GM12878 (cell line): ENCODE measurements around the gene CACNA2D3. TPM values are rescaled to one million over a fixed set of nuclear protein-coding genes. Genes with fewer than 3 reads are reported as not detected.

Source experiments
- ATAC-seq: fragments of 200-7000 bp; cut with Tn5 transposase; 3 replicates; pipeline ENCODE4 v1.9.1; 2020; ENCODE audit warnings: mild to moderate bottlenecking, moderate library complexity
- BruUV-seq: library from RNA; stranded (reverse); fragments of 400-500 nt; replicated peaks from 2 replicates; lab custom pipeline; 2021; lab: Mats Ljungman, UMichigan
- CTCF ChIA-PET: fragments of 300-600 bp; sonication (Branson Sonifier 250); formaldehyde crosslinking; extraction: SDS; loops from one replicate; lab custom pipeline; 2021; ENCODE audit warnings: inconsistent platforms; lab: Yijun Ruan, JAX
- POLR2A ChIA-PET: fragments of 350-600 bp; formaldehyde crosslinking; extraction: SDS; loops from one replicate; lab custom pipeline; 2021; ENCODE audit warnings: inconsistent platforms; lab: Charles Lee
- RAD21 ChIA-PET: fragments of 300-600 bp; sonication (Branson Sonifier 250); formaldehyde crosslinking; loops from one replicate; lab custom pipeline; 2023; ENCODE audit warnings: antibody characterized with exemption; ENCODE audit not compliant: unreplicated experiment; lab: Charles Lee
- SMC1A ChIA-PET: fragments of 300-600 bp; sonication (Branson Sonifier 250); formaldehyde crosslinking; loops from one replicate; lab custom pipeline; 2023; ENCODE audit not compliant: unreplicated experiment, uncharacterized antibody; lab: Charles Lee
- DNase-seq: peaks from one replicate; pipeline ENCODE4 v3.0.0-alpha.2; 2011; ENCODE audit warnings: low read depth, low spot score
- FAIRE-seq: peaks from 3 replicates; lab custom pipeline; 2011; peaks lifted over from hg19 to GRCh38; lab: Jason Lieb, UNC
- H2AFZ ChIP-seq: 2 replicates; pipeline ENCODE4 v1.6.0; 2011; ENCODE audit warnings: low read depth, low read length, control low read depth; ENCODE audit not compliant: control insufficient read depth
- H3K27ac ChIP-seq: 2 replicates; pipeline ENCODE4 v1.5.1; 2011; ENCODE audit warnings: control low read depth; ENCODE audit not compliant: control insufficient read depth, insufficient read depth
- H3K27me3 ChIP-seq, 2 experiments: replicated peaks in 1 of 2; 2 replicates each; pipeline versions ENCODE4 v1.6.0 to v1.6.1; 2011; ENCODE audit warnings: low read length in 1 of 2; ENCODE audit not compliant: control insufficient read depth in 2 of 2, insufficient read depth in 2 of 2
- H3K36me3 ChIP-seq, 2 experiments: 2 replicates each; pipeline ENCODE4 v1.5.1; 2011; ENCODE audit warnings: low read length in 1 of 2; ENCODE audit not compliant: control insufficient read depth in 2 of 2, insufficient read depth in 2 of 2
- H3K4me1 ChIP-seq: 2 replicates; pipeline ENCODE4 v1.6.1; 2011; ENCODE audit warnings: mild to moderate bottlenecking, low read length, moderate library complexity, mixed read lengths; ENCODE audit not compliant: control insufficient read depth, insufficient read depth
- H3K4me2 ChIP-seq: 2 replicates; pipeline ENCODE4 v1.6.0; 2011; ENCODE audit warnings: control low read depth; ENCODE audit not compliant: control insufficient read depth, insufficient read depth
- H3K4me3 ChIP-seq: fragments of 200-600 bp; sonication (generic); 2 replicates; pipeline ENCODE4 v1.5.1; 2016
- H3K79me2 ChIP-seq: 2 replicates; pipeline ENCODE4 v1.6.0; 2011; ENCODE audit warnings: low read length; ENCODE audit not compliant: control insufficient read depth, insufficient read depth
- H3K9ac ChIP-seq: 2 replicates; pipeline ENCODE4 v1.8.0; 2011; ENCODE audit warnings: low read length, control low read depth, mixed read lengths; ENCODE audit not compliant: control insufficient read depth, insufficient read depth
- H3K9me3 ChIP-seq: replicated peaks from 3 replicates; pipeline ENCODE4 v1.5.1; 2011; ENCODE audit warnings: mild to moderate bottlenecking, low read length; ENCODE audit not compliant: control insufficient read depth, insufficient read depth
- H4K20me1 ChIP-seq: 2 replicates; pipeline ENCODE4 v1.6.0; 2011; ENCODE audit not compliant: control insufficient read depth, insufficient read depth
- NR2C1 ChIP-seq: fragments of 450-650 bp; IDR thresholded peaks from 2 replicates; pipeline ENCODE4 v1.6.1; 2017; ENCODE audit warnings: antibody characterized with exemption, mild to moderate bottlenecking, moderate library complexity
- RUNX3 ChIP-seq: IDR thresholded peaks from 2 replicates; pipeline ENCODE4 v1.6.1; 2012; ENCODE audit warnings: low read length, inconsistent platforms
- TCF3 ChIP-seq: IDR thresholded peaks from 2 replicates; pipeline ENCODE4 v1.6.1; 2012; ENCODE audit warnings: low read depth, mild to moderate bottlenecking, low read length, borderline replicate concordance; ENCODE audit not compliant: insufficient read depth
- ZNF207 ChIP-seq: fragments of 450-650 bp; IDR thresholded peaks from 2 replicates; pipeline ENCODE4 v1.6.1; 2014; ENCODE audit warnings: antibody characterized with exemption, mild to moderate bottlenecking, borderline replicate concordance
- WGBS: methylation state at CpG from one replicate; pipeline ENCODE4 v1.1.6; 2016; ENCODE audit warnings: low lambda C conversion rate; ENCODE audit not compliant: insufficient replicate concordance, insufficient coverage; ENCODE audit errors: missing lambda C conversion rate; 5-methylcytosine and 5-hydroxymethylcytosine counted together
- in situ Hi-C: fragments of 300-500 bp; cut with MboI; formaldehyde crosslinking; loops from 9 replicates; pipeline ENCODE4 v1.14.3; 2018; ENCODE audit warnings: mixed read lengths
- intact Hi-C: fragments of 100-400 bp; cut with micrococcal nuclease; formaldehyde crosslinking; loops from one replicate; pipeline ENCODE4 v1.14.2; 2022; ENCODE audit not compliant: unreplicated experiment
- polyA plus RNA-seq, 11 experiments: library from polyadenylated mRNA; depleted of rRNA in 4 of 11; unstranded in 6 of 11; stranded (reverse) in 5 of 11; fragments of >200 nt; fragmentation: Nextera tagmentation in 4 of 11; fragmentation: Illumina TruSeq in 1 of 11; extraction: Ambion mirVana in 4 of 11; extraction: Trizol in 1 of 11; gene quantifications; 1 replicate in 1 of 11; 2 replicates in 10 of 11; pipeline versions ENCODE4 v1.2.1 to v1.2.3, GENCODE V29; 2011 to 2016; ENCODE audit warnings: inconsistent platforms in 2 of 11, missing spikeins in 2 of 11, low read depth in 1 of 11
- total RNA-seq, 4 experiments: library from RNA; depleted of rRNA in 3 of 4; stranded (reverse); fragments of >200 nt in 3 of 4; fragmentation: Illumina TruSeq in 1 of 4; extraction: Trizol in 1 of 4; gene quantifications; 2 replicates each; pipeline versions ENCODE4 v1.2.1 to v1.2.3, GENCODE V29; 2013 to 2021
- TF ChIP-seq, protein P1 (sequence below): IDR thresholded peaks from 2 replicates; pipeline ENCODE4 v1.6.1; 2012; ENCODE audit warnings: low read depth, low read length, improper control_type of control experiment
- TF ChIP-seq, protein P2 (sequence below): IDR thresholded peaks from 2 replicates; pipeline ENCODE4 v1.6.1; 2012; ENCODE audit warnings: low read depth, low read length, improper control_type of control experiment
- TF ChIP-seq, protein P3 (sequence below): fragments of 450-650 bp; IDR thresholded peaks from 2 replicates; pipeline ENCODE4 v1.6.1; 2018; ENCODE audit warnings: mild to moderate bottlenecking, low read depth, moderate library complexity; ENCODE audit not compliant: partially characterized antibody
- TF ChIP-seq, protein P4 (sequence below): fragments of 450-650 bp; IDR thresholded peaks from 2 replicates; pipeline ENCODE4 v1.6.1; 2017; ENCODE audit warnings: low read depth, mild to moderate bottlenecking, moderate library complexity
- TF ChIP-seq, protein P5 (sequence below): IDR thresholded peaks from 2 replicates; pipeline ENCODE4 v1.6.1; 2012; ENCODE audit warnings: low read length, inconsistent platforms

The CACNA2D3 gene
- total and polyA plus RNA-seq, 10 of the 15 experiments (the other 5 are each of a cell fraction or from before 2014, with no cell fraction given), result not detected

DNA sequence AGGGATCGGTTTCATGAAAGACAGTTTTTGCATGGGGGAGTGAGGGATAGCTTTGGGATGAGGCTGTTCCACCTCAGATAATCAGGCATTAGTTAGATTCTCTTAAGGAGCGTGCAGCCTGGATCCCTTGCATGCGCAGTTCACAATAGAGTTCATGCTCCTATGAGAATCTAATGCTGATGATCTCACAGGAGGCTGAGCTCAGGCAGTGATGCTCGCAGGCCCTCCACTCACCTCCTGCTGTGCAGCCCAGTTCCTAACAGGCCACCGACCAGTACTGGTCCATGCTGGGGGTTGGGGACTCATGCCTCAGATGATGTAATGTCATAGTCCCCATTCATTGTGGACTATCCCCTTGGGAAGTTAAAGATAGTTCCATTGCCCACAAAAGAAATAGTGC is 255.8 kb downstream of the CACNA2D3 start:
- Histone ChIP-seq H3K79me2 (no peaks in the 10 kb centered on the region), H3K36me3 (no peaks in the 10 kb centered on the region), H3K4me1 (no peaks in the 10 kb centered on the region), H3K9ac (no peak overlapping the region), H2AFZ (no peak overlapping the region), H3K4me3 (no peak overlapping the region), H3K27me3 (no peaks in the 10 kb centered on the region; a peak in 1 of 4 replicates), H3K9me3 (no peaks in the 10 kb centered on the region), H4K20me1 (no peaks in the 10 kb centered on the region), H3K27ac (no peak overlapping the region), H3K4me2 (no peak overlapping the region)
- CTCF ChIA-PET, result interaction anchor here (0.6 kb wide), 1 partner anchor 930 kb away, joined by 3 read pairs; no protein-coding TSS in a partner anchor
- FAIRE-seq, result no peak
- no TSS peak for BruUV-seq
- SMC1A ChIA-PET, result no interaction called here
- in situ Hi-C loops (no loop called here), intact Hi-C loops (no loop called here)
- WGBS, result 13% methylated on average over 5 of the region's 5 CpGs
- RAD21 ChIA-PET, result no interaction called here
- POLR2A ChIA-PET, result no interaction called here
- TF ChIP-seq, protein P1, sequence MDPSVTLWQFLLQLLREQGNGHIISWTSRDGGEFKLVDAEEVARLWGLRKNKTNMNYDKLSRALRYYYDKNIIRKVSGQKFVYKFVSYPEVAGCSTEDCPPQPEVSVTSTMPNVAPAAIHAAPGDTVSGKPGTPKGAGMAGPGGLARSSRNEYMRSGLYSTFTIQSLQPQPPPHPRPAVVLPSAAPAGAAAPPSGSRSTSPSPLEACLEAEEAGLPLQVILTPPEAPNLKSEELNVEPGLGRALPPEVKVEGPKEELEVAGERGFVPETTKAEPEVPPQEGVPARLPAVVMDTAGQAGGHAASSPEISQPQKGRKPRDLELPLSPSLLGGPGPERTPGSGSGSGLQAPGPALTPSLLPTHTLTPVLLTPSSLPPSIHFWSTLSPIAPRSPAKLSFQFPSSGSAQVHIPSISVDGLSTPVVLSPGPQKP, result no peak
- TF ChIP-seq, protein P2, sequence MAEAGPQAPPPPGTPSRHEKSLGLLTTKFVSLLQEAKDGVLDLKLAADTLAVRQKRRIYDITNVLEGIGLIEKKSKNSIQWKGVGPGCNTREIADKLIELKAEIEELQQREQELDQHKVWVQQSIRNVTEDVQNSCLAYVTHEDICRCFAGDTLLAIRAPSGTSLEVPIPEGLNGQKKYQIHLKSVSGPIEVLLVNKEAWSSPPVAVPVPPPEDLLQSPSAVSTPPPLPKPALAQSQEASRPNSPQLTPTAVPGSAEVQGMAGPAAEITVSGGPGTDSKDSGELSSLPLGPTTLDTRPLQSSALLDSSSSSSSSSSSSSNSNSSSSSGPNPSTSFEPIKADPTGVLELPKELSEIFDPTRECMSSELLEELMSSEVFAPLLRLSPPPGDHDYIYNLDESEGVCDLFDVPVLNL, result no peak
- TF ChIP-seq RUNX3, result no peak
- TF ChIP-seq, protein P3, sequence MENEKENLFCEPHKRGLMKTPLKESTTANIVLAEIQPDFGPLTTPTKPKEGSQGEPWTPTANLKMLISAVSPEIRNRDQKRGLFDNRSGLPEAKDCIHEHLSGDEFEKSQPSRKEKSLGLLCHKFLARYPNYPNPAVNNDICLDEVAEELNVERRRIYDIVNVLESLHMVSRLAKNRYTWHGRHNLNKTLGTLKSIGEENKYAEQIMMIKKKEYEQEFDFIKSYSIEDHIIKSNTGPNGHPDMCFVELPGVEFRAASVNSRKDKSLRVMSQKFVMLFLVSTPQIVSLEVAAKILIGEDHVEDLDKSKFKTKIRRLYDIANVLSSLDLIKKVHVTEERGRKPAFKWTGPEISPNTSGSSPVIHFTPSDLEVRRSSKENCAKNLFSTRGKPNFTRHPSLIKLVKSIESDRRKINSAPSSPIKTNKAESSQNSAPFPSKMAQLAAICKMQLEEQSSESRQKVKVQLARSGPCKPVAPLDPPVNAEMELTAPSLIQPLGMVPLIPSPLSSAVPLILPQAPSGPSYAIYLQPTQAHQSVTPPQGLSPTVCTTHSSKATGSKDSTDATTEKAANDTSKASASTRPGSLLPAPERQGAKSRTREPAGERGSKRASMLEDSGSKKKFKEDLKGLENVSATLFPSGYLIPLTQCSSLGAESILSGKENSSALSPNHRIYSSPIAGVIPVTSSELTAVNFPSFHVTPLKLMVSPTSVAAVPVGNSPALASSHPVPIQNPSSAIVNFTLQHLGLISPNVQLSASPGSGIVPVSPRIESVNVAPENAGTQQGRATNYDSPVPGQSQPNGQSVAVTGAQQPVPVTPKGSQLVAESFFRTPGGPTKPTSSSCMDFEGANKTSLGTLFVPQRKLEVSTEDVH, result no peak
- no peak for TF ChIP-seq TCF3
- TF ChIP-seq NR2C1, result no peak
- TF ChIP-seq, protein P4, sequence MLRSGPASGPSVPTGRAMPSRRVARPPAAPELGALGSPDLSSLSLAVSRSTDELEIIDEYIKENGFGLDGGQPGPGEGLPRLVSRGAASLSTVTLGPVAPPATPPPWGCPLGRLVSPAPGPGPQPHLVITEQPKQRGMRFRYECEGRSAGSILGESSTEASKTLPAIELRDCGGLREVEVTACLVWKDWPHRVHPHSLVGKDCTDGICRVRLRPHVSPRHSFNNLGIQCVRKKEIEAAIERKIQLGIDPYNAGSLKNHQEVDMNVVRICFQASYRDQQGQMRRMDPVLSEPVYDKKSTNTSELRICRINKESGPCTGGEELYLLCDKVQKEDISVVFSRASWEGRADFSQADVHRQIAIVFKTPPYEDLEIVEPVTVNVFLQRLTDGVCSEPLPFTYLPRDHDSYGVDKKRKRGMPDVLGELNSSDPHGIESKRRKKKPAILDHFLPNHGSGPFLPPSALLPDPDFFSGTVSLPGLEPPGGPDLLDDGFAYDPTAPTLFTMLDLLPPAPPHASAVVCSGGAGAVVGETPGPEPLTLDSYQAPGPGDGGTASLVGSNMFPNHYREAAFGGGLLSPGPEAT, result no peak
- TF ChIP-seq, protein P5, sequence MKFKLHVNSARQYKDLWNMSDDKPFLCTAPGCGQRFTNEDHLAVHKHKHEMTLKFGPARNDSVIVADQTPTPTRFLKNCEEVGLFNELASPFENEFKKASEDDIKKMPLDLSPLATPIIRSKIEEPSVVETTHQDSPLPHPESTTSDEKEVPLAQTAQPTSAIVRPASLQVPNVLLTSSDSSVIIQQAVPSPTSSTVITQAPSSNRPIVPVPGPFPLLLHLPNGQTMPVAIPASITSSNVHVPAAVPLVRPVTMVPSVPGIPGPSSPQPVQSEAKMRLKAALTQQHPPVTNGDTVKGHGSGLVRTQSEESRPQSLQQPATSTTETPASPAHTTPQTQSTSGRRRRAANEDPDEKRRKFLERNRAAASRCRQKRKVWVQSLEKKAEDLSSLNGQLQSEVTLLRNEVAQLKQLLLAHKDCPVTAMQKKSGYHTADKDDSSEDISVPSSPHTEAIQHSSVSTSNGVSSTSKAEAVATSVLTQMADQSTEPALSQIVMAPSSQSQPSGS, result no peak
- no peak for TF ChIP-seq ZNF207
- no peak for ATAC-seq
- DNase-seq, result no peak
